SK-N-SH treated with all-trans-retinoic acid at 6 μM for 48 hours (cell line): ENCODE measurements around the gene DRD2.

Experiments used
- ATAC-seq: fragments of 200-7000 bp; cut with Tn5 transposase; 3 replicates; pipeline ENCODE4 v1.9.1; 2020; ENCODE audit warnings: mild to moderate bottlenecking, moderate library complexity
- ARNTL ChIP-seq: fragments of 450-650 bp; formaldehyde crosslinking; IDR thresholded peaks from 2 replicates; pipeline ENCODE4 v1.5.0; 2020; ENCODE audit warnings: low read depth, mild to moderate bottlenecking, moderate library complexity, borderline replicate concordance
- BACH2 ChIP-seq: fragments of 250-450 bp; sonication (Bioruptor Pico); IDR thresholded peaks from 2 replicates; pipeline ENCODE4 v1.9.0; 2021; ENCODE audit warnings: mild to moderate bottlenecking, borderline replicate concordance
- CSDC2 ChIP-seq: fragments of 250-450 bp; sonication (Bioruptor Pico); IDR thresholded peaks from 2 replicates; pipeline ENCODE4 v1.5.0; 2020; ENCODE audit warnings: mild to moderate bottlenecking, moderate library complexity
- CSRNP3 ChIP-seq: fragments of 250-450 bp; sonication (Bioruptor Pico); IDR thresholded peaks from 2 replicates; pipeline ENCODE4 v1.5.1; 2021; ENCODE audit warnings: mild to moderate bottlenecking, moderate library complexity
- ESRRG ChIP-seq: fragments of 250-450 bp; sonication (Bioruptor Pico); IDR thresholded peaks from 2 replicates; pipeline ENCODE4 v1.6.1; 2021; ENCODE audit warnings: mild to moderate bottlenecking
- GLIS3 ChIP-seq: fragments of 250-450 bp; sonication (Bioruptor Pico); IDR thresholded peaks from 2 replicates; pipeline ENCODE4 v1.5.0; 2020; ENCODE audit warnings: mild to moderate bottlenecking, moderate library complexity
- ISL1 ChIP-seq: fragments of 250-450 bp; sonication (Bioruptor Pico); IDR thresholded peaks from 2 replicates; pipeline ENCODE4 v2.1.2; 2022; ENCODE audit warnings: mild to moderate bottlenecking, moderate library complexity
- OSR1 ChIP-seq: fragments of 250-450 bp; sonication (Bioruptor Pico); IDR thresholded peaks from 2 replicates; pipeline ENCODE4 v1.8.0; 2022; ENCODE audit warnings: moderate library complexity, mild to moderate bottlenecking, inconsistent platforms
- PPARA ChIP-seq: fragments of 250-450 bp; sonication (Bioruptor Pico); IDR thresholded peaks from 2 replicates; pipeline ENCODE4 v1.5.0; 2020; ENCODE audit warnings: mild to moderate bottlenecking, borderline replicate concordance
- SNAI2 ChIP-seq: fragments of 250-450 bp; sonication (Bioruptor Pico); IDR thresholded peaks from 2 replicates; pipeline ENCODE4 v1.5.0; 2020; ENCODE audit warnings: mild to moderate bottlenecking, moderate library complexity
- TCF4 ChIP-seq: fragments of 250-450 bp; sonication (Bioruptor Pico); IDR thresholded peaks from 2 replicates; pipeline ENCODE4 v1.8.0; 2021; ENCODE audit warnings: mild to moderate bottlenecking, moderate library complexity, borderline replicate concordance
- TOX ChIP-seq: fragments of 250-450 bp; sonication (Bioruptor Pico); IDR thresholded peaks from 2 replicates; pipeline ENCODE4 v1.8.0; 2021; ENCODE audit warnings: mild to moderate bottlenecking, moderate library complexity, borderline replicate concordance
- TSHZ2 ChIP-seq: fragments of 250-450 bp; sonication (Bioruptor Pico); IDR thresholded peaks from 2 replicates; pipeline ENCODE4 v1.5.0; 2020; ENCODE audit warnings: mild to moderate bottlenecking, moderate library complexity
- ZC3H10 ChIP-seq: fragments of 250-450 bp; sonication (Bioruptor Pico); IDR thresholded peaks from 2 replicates; pipeline ENCODE4 v1.5.1; 2021; ENCODE audit warnings: mild to moderate bottlenecking, moderate library complexity
- ZFP3 ChIP-seq: fragments of 250-450 bp; sonication (Bioruptor Pico); IDR thresholded peaks from 2 replicates; pipeline ENCODE4 v1.5.0; 2020; ENCODE audit warnings: mild to moderate bottlenecking, moderate library complexity
- ZFP30 ChIP-seq: fragments of 450-650 bp; formaldehyde crosslinking; IDR thresholded peaks from 2 replicates; pipeline ENCODE4 v1.5.0; 2022; ENCODE audit warnings: mild to moderate bottlenecking, moderate library complexity
- ZNF565 ChIP-seq: fragments of 450-650 bp; formaldehyde crosslinking; conservative IDR thresholded peaks from 2 replicates; pipeline ENCODE4 v1.5.0; 2020; ENCODE audit warnings: low read depth, mild to moderate bottlenecking, moderate library complexity
- ZNF70 ChIP-seq: fragments of 450-650 bp; formaldehyde crosslinking; IDR thresholded peaks from 2 replicates; pipeline ENCODE4 v1.5.0; 2020; ENCODE audit warnings: mild to moderate bottlenecking, moderate library complexity
- ZNF8 ChIP-seq: fragments of 450-650 bp; formaldehyde crosslinking; IDR thresholded peaks from 2 replicates; pipeline ENCODE4 v1.5.0; 2020; ENCODE audit warnings: mild to moderate bottlenecking, moderate library complexity
- TF ChIP-seq, protein P1 (sequence below): fragments of 250-450 bp; sonication (Bioruptor Pico); IDR thresholded peaks from 2 replicates; pipeline ENCODE4 v1.8.0; 2020; ENCODE audit warnings: mild to moderate bottlenecking, moderate library complexity, borderline replicate concordance
- TF ChIP-seq, protein P2 (sequence below): fragments of 250-450 bp; sonication (Bioruptor Pico); IDR thresholded peaks from 2 replicates; pipeline ENCODE4 v1.8.0; 2021; ENCODE audit warnings: low read depth, mild to moderate bottlenecking, moderate library complexity, borderline replicate concordance

Gene DRD2

DNA sequence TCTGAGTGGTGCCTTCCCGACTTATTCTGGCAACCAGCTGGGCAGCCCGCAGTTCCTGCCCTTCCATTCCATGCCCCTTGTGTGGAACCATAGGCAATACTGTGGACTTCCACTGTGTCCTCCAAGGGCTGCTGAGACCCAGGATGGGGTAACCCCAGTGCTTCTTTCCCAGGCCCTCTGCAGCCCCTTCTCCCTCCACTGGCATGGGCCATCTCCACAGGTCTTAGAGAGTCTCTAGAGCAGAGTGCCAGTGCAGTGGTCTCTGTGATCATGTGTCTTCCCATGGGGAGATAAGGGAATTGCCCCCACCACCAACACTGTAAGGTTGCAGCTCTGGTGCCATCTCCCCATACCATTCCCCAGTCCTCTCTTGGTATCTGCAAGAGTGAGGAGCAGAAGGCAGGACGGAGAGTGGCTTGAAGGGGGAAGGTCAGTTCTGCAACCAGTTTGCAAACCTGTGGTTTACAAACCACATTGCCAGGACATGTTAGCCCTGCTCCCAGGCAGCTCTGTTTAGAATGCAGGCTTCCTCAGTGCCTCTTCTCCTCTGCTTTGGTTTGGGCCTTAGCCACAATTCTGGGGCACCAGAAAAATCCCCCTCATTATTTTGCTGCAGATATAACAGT is 20.9 kb upstream of the DRD2 start (continued):
- TF ChIP-seq, protein P1, sequence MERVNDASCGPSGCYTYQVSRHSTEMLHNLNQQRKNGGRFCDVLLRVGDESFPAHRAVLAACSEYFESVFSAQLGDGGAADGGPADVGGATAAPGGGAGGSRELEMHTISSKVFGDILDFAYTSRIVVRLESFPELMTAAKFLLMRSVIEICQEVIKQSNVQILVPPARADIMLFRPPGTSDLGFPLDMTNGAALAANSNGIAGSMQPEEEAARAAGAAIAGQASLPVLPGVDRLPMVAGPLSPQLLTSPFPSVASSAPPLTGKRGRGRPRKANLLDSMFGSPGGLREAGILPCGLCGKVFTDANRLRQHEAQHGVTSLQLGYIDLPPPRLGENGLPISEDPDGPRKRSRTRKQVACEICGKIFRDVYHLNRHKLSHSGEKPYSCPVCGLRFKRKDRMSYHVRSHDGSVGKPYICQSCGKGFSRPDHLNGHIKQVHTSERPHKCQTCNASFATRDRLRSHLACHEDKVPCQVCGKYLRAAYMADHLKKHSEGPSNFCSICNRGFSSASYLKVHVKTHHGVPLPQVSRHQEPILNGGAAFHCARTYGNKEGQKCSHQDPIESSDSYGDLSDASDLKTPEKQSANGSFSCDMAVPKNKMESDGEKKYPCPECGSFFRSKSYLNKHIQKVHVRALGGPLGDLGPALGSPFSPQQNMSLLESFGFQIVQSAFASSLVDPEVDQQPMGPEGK (CRISPR knock-in tag): no peak

DNA sequence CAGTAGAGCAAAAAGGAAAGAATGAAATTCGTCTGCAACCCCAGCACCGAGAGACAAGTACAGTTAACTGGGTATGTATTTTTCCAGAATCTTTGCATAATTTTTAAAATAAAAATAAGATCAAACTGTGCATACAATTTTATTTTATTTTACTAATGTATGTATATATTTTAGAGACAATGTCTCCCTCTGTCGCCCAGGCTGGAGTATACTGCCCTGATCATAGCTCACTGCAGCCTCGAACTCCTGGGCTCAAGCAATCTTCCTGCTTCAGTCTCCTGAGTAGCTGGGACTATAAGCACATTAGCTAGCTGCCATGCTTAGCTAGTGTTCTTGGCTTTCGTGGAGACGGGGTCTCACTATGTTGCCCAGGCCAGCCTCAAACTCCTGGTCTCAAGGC is 18.8 kb upstream of the DRD2 start:
- TF ChIP-seq TCF4 (CRISPR knock-in tag) (no peak), SNAI2 (no peak), ZNF70 (CRISPR knock-in tag) (no peak), TSHZ2 (CRISPR knock-in tag) (no peak), OSR1 (CRISPR knock-in tag) (no peak), ESRRG (CRISPR knock-in tag) (no peak), BACH2 (CRISPR knock-in tag) (no peak), ZFP3 (CRISPR knock-in tag) (no peak), ISL1 (no peak), CSRNP3 (no peak), ZNF565 (CRISPR knock-in tag) (no peak), PPARA (CRISPR knock-in tag) (no peak), GLIS3 (no peak), ZNF8 (CRISPR knock-in tag) (no peak), ZFP30 (CRISPR knock-in tag) (no peak), TOX (CRISPR knock-in tag) (no peak), CSDC2 (no peak), ARNTL (CRISPR knock-in tag) (no peak)
- TF ChIP-seq, protein P2, sequence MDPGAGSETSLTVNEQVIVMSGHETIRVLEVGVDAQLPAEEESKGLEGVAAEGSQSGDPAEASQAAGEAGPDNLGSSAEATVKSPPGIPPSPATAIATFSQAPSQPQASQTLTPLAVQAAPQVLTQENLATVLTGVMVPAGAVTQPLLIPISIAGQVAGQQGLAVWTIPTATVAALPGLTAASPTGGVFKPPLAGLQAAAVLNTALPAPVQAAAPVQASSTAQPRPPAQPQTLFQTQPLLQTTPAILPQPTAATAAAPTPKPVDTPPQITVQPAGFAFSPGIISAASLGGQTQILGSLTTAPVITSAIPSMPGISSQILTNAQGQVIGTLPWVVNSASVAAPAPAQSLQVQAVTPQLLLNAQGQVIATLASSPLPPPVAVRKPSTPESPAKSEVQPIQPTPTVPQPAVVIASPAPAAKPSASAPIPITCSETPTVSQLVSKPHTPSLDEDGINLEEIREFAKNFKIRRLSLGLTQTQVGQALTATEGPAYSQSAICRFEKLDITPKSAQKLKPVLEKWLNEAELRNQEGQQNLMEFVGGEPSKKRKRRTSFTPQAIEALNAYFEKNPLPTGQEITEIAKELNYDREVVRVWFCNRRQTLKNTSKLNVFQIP (CRISPR knock-in tag): no peak
- TF ChIP-seq, protein P1 (CRISPR knock-in tag): no peak
- ATAC-seq: no peak

GRCh38 chr11:113493206-113493605 is 18.0 kb upstream of the DRD2 start:
- ATAC-seq: no peak
- TF ChIP-seq SNAI2: no peak
- TF ChIP-seq, protein P1 (CRISPR knock-in tag): no peak
- TF ChIP-seq ZC3H10: no peak
- TF ChIP-seq GLIS3: no peak
- TF ChIP-seq ARNTL (CRISPR knock-in tag): no peak
